ENCODE measurements around the gene FOS. TPM values are rescaled to one million over a fixed set of nuclear protein-coding genes. Genes with fewer than 3 reads are reported as not detected.
"Not testable (repeated sequence)": the region's sequence is repeated elsewhere in the genome, so short reads cannot be mapped to it uniquely, and the experiment has no call there.

Gene FOS
- total RNA-seq, 4 donors from 2014 or later, result 935 to 2,479 (median 2,174) TPM

DNA sequence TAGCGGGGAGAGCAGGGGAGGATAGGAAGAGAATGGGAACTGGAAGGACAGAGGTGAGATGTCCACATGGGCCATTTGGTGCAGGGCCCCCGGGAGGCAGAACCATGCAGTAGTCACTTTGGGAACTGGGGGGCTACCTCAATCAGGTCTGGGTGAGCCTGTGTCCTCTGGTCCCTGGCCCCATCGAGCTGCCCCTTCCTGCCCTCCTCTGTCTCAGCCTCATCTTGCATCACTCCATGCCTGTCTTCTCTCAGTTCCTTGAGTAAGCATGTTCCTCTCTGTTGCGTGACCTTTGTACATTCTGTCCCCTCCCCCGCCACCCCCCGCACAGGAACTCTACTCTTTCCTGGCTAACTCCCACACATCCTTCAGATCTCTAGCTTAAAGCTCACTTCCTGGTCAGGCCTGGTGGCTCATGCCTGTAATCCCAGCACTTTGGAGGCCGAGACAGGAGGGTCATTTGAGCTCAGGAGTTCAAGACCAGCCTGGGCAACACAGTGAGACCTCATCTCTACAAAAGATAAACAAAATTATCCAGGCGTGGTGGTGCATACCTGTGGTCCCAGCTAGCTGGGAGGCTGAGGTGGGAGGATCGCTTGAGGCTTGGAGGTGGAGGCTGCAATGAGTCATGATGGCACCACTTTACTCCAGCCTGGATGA lies 23.2 kb downstream of the FOS start:
- ATAC-seq (ENCODE audit: low FRiP score), result no peak

DNA sequence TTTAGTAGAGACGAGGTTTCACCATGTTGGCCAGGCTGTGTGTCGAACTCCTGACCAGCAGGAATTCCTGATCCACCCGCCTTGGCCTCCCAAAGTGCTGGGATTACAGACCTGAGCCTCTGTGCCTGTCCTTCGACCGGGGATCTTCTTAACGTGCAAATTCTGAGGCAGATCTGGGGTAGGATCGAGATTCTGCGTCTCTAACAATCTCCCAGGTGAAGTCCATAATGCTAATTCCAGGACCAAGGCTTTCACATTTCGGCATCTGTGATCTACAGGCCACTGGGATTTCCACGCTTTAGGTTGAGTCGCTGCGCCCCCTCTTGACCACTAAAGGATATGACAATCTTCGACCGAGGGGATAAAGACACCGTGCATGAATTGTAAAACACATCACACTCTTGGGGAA lies 24.8 kb downstream of the FOS start:
- ATAC-seq (ENCODE audit: low FRiP score) (no peak), DNase-seq (ENCODE audit: low spot score) (no peak)
- peak in 2 of 3 donors; percentile 58 to 60 for TF ChIP-seq CTCF (IDR thresholded peaks at IDR 0.05)

More for the DNA sequence above, 23.2 kb downstream of the FOS start:
- TF ChIP-seq CTCF (IDR thresholded peaks at IDR 0.05), result no peak
- DNase-seq (ENCODE audit: low spot score), result no peak

GRCh38 chr14:75306410-75306809 lies 27.8 kb downstream of the FOS start:
- ATAC-seq (ENCODE audit: low FRiP score); DNase-seq (ENCODE audit: low spot score): not testable (repeated sequence)

GRCh38 chr14:75306927-75307699 lies 28.5 kb downstream of the FOS start:
- no peak for ATAC-seq (ENCODE audit: low FRiP score)
- no peak for DNase-seq (ENCODE audit: low spot score)
- no peak for TF ChIP-seq CTCF (IDR thresholded peaks at IDR 0.05)

DNA sequence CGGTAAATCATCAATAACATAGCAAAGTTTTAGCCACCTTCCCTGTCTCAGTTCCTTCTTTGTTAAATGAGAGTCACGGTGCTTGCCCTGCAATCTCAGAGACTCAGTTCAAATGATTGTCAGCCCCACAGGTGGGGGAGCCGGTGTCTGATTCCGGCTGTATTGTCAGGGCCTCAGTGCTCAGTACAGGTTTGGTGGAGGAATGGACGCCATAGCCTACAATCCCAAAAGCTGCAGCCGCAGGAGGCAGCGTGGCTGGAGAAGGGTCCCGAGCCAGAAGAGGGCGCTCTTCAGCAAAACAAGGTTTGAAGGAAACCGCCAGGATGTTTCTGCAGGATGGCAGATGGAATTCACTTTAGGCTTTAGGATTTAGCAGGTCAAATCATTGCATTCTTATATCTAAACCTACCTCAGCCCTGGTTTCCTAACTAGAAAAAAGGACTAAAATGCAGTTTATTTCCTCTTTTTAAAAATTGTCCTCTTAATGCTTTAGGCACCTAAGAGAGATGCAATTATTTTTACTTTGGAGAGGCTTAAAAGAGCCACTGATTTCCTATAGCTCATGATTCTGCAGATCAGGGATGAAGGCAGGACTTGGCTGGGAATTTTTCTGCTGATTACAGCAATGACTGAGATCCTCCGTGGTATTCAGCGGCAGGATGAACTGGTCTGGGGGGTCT lies 29.2 kb downstream of the FOS start:
- ATAC-seq (ENCODE audit: low FRiP score) (no peak), DNase-seq (ENCODE audit: low spot score) (peak; percentile 80)
- TF ChIP-seq CTCF (IDR thresholded peaks at IDR 0.05), result peak in 2 of 3 donors; percentile 58 to 89

DNA sequence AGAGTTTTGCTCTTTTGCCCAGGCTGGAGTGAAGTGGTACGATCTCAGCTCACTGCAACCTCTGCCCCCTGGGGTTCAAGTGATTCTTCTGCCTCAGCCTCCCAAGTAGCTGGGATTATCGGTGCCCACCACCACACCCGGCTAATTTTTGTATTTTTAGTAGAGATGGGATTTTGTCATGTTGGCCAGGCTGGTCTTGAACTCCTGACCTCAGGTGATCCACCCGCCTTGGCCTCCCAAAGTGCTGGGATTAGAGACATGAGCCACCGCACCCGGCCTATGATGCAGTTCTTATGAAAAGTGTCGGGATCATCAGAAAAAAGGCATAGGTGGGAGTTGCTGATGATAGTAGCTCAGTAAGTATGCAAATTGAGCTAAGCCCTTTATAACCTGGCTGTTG lies 30.4 kb downstream of the FOS start:
- not testable (repeated sequence) for DNase-seq (ENCODE audit: low spot score); ATAC-seq (ENCODE audit: low FRiP score)

DNA sequence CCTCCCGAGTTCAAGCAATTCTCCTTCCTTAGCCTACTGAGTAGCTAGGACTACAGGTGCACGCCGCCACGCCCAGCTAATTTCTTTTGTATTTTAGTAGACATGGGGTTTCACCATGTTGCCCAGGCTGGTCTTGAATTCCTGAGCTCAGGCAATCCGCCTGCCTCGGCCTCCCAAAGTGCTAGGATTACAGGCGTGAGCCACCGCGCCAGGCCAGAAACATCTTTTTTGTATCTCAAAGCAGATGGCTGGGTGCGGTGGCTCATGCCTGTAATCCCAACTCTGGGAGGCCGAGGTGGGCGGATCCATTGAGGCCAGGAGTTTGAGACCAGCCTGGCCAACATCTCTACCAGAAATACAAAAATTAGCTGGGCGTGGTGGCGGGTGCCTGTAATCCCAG lies 30.9 kb downstream of the FOS start:
- not testable (repeated sequence) for ATAC-seq (ENCODE audit: low FRiP score); DNase-seq (ENCODE audit: low spot score)

DNA sequence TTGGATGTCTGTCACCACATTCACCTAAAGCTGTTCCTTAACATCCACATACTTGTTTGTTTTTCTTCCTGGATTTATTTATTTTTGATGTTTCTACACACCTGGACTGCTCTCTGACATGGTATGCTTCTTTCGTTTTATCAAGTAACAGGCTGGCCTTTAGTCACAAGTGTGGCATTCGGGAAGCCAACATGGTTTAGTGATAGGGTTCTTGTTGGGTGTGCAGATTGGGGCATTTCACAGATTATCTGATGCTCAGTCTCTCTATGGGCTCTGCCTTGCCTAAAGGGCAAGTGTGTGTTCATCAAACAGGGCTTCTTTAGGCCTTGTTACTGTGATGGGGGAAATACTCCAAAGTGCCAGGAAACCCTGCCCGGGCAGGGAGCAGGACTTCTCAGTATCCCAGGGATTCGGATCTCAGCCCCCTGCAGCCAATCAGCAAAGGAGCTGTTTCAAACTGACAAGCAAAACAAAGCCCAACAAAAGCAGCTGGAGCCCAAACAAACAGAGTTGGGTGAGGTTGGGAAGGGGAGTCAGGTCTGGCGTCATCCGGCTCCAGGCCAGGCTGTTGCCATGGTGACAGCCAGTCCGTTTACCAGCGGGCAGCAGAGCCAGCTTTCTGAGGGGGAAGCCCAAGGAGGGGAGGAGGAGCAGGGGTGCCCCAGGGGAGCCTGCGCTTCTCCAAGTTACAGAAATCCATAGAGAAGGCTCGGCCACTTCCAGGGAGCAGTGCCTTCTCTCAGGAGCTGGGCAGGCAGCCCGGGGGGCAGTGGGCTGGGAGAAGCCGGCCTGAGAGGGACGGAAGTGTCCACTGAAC lies 31.9 kb downstream of the FOS start:
- DNase-seq (ENCODE audit: low spot score), result peak; percentile 66

More for the DNA sequence above, 31.9 kb downstream of the FOS start:
- peak; percentile 89 for ATAC-seq (ENCODE audit: low FRiP score)
- TF ChIP-seq CTCF (IDR thresholded peaks at IDR 0.05), result no peak

Measured in omental fat pad (tissue), 4 donors.